ENCODE results near the gene SBK1.

GRCh38 chr16:28311413-28311812, 19.1 kb downstream of the SBK1 start:
- TF ChIP-seq, protein P1, sequence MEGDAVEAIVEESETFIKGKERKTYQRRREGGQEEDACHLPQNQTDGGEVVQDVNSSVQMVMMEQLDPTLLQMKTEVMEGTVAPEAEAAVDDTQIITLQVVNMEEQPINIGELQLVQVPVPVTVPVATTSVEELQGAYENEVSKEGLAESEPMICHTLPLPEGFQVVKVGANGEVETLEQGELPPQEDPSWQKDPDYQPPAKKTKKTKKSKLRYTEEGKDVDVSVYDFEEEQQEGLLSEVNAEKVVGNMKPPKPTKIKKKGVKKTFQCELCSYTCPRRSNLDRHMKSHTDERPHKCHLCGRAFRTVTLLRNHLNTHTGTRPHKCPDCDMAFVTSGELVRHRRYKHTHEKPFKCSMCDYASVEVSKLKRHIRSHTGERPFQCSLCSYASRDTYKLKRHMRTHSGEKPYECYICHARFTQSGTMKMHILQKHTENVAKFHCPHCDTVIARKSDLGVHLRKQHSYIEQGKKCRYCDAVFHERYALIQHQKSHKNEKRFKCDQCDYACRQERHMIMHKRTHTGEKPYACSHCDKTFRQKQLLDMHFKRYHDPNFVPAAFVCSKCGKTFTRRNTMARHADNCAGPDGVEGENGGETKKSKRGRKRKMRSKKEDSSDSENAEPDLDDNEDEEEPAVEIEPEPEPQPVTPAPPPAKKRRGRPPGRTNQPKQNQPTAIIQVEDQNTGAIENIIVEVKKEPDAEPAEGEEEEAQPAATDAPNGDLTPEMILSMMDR (IDR thresholded peaks at IDR 0.05) = no peak
- no peak for TF ChIP-seq ZFX (IDR thresholded peaks at IDR 0.05; ENCODE audit: borderline replicate concordance)

Measured in 22Rv1 (cell line).